CD14-positive monocyte (primary cell): Measurements from ENCODE around the gene SLC25A13. TPM values are rescaled to one million over a fixed set of nuclear protein-coding genes. Genes with fewer than 3 reads are reported as not detected.
"Not testable (repeated sequence)": the region's sequence is repeated elsewhere in the genome, so short reads cannot be mapped to it uniquely, and the experiment has no call there.

Source experiments
- DNase-seq, 3 donors: peaks; one replicate each; pipeline ENCODE4 v3.0.0-alpha.2; 2011 to 2022
- H2AFZ ChIP-seq: 2 replicates; pipeline ENCODE4 v1.6.0; 2012; ENCODE audit warnings: mild to moderate bottlenecking, low read depth, low read length, inconsistent platforms; ENCODE audit not compliant: insufficient read depth, poor library complexity, severe bottlenecking
- H3K27ac ChIP-seq, 2 donors: 1 replicate in 1 of 2; 2 replicates in 1 of 2; pipeline ENCODE4 v1.5.1; 2012 to 2013; ENCODE audit warnings: low read length in 2 of 2, control low read depth in 1 of 2, inconsistent platforms in 1 of 2, low read depth in 1 of 2, mild to moderate bottlenecking in 1 of 2
- H3K27me3 ChIP-seq, 2 donors: one replicate each; pipeline versions ENCODE4 v1.6.0 to v1.6.1; 2011 to 2013; ENCODE audit warnings: low read length in 2 of 2; ENCODE audit not compliant: control insufficient read depth in 2 of 2, insufficient read depth in 2 of 2
- H3K36me3 ChIP-seq, 2 donors: replicated peaks in 1 of 2; 1 replicate in 1 of 2; 2 replicates in 1 of 2; pipeline versions ENCODE4 v1.5.1 to v1.6.1; 2012 to 2013; ENCODE audit warnings: low read length in 2 of 2, control low read depth in 1 of 2, inconsistent platforms in 1 of 2, mild to moderate bottlenecking in 1 of 2; ENCODE audit not compliant: insufficient read depth in 2 of 2, control insufficient read depth in 1 of 2
- H3K4me1 ChIP-seq, 2 donors: 1 replicate in 1 of 2; 2 replicates in 1 of 2; pipeline versions ENCODE4 v1.5.1 to v1.6.1; 2012 to 2013; ENCODE audit warnings: low read length in 2 of 2, control low read depth in 1 of 2, inconsistent platforms in 1 of 2, mild to moderate bottlenecking in 1 of 2, moderate library complexity in 1 of 2; ENCODE audit not compliant: insufficient read depth in 2 of 2, control insufficient read depth in 1 of 2
- H3K4me2 ChIP-seq: replicated peaks from 2 replicates; pipeline ENCODE3; 2012; ENCODE audit warnings: low read length, moderate library complexity, mild to moderate bottlenecking; ENCODE audit not compliant: poor library complexity, severe bottlenecking; ENCODE audit errors: extremely low read depth
- H3K4me3 ChIP-seq, 3 experiments: fragments of 200-600 bp in 1 of 3; sonication (generic) in 1 of 3; replicated peaks in 1 of 3; 1 replicate in 2 of 3; 2 replicates in 1 of 3; pipeline ENCODE4 v1.5.1; 2011 to 2013; ENCODE audit warnings: low read length in 3 of 3, mild to moderate bottlenecking in 3 of 3, control low read depth in 2 of 3, low read depth in 2 of 3, inconsistent platforms in 1 of 3, moderate library complexity in 1 of 3
- H3K79me2 ChIP-seq: 2 replicates; pipeline ENCODE4 v1.6.0; 2012; ENCODE audit warnings: mild to moderate bottlenecking, control low read depth, inconsistent platforms, low read length, moderate library complexity; ENCODE audit not compliant: insufficient read depth
- H3K9ac ChIP-seq: 2 replicates; pipeline ENCODE4 v1.6.0; 2017; ENCODE audit warnings: low read length, mild to moderate bottlenecking; ENCODE audit not compliant: insufficient read depth, poor library complexity, severe bottlenecking
- H3K9me3 ChIP-seq, 2 donors: replicated peaks in 1 of 2; 1 replicate in 1 of 2; 2 replicates in 1 of 2; pipeline versions ENCODE4 v1.5.1 to v1.6.1; 2012 to 2013; ENCODE audit warnings: low read length in 2 of 2, control low read depth in 1 of 2; ENCODE audit not compliant: control insufficient read depth in 1 of 2, insufficient read depth in 1 of 2
- H4K20me1 ChIP-seq: 2 replicates; pipeline ENCODE4 v1.6.0; 2012; ENCODE audit warnings: mild to moderate bottlenecking, low read length, control low read depth, moderate library complexity; ENCODE audit not compliant: insufficient read depth
- H3K27ac Mint-ChIP-seq, 7 donors: one replicate each; pipeline ENCODE4 v1.8.0; 2020; ENCODE audit warnings: mild to moderate bottlenecking in 7 of 7, mixed read lengths in 7 of 7, moderate library complexity in 6 of 7, inconsistent platforms in 2 of 7
- H3K27me3 Mint-ChIP-seq, 3 donors: one replicate each; pipeline ENCODE4 v1.8.0; 2021 to 2022; ENCODE audit warnings: low read depth in 3 of 3, mild to moderate bottlenecking in 3 of 3, mixed read lengths in 3 of 3, moderate library complexity in 3 of 3, inconsistent platforms in 1 of 3
- H3K36me3 Mint-ChIP-seq, 2 donors: one replicate each; pipeline ENCODE4 v1.8.0; 2020; ENCODE audit warnings: mixed read lengths in 2 of 2, inconsistent platforms in 1 of 2, mild to moderate bottlenecking in 1 of 2
- H3K4me1 Mint-ChIP-seq: one replicate; pipeline ENCODE4 v1.8.0; 2020; ENCODE audit warnings: mild to moderate bottlenecking, mixed read lengths
- H3K4me3 Mint-ChIP-seq, 2 donors: one replicate each; pipeline ENCODE4 v1.8.0; 2020; ENCODE audit warnings: mild to moderate bottlenecking in 2 of 2, mixed read lengths in 2 of 2, moderate library complexity in 1 of 2
- H3K9me3 Mint-ChIP-seq, 7 donors: one replicate each; pipeline ENCODE4 v1.8.0; 2020 to 2022; ENCODE audit warnings: mixed read lengths in 7 of 7, mild to moderate bottlenecking in 6 of 7, moderate library complexity in 6 of 7, inconsistent platforms in 2 of 7
- WGBS: methylation state at CpG from one replicate; pipeline ENCODE4 v1.1.5; 2013; ENCODE audit warnings: missing lambda C conversion rate; ENCODE audit not compliant: insufficient coverage; 5-methylcytosine and 5-hydroxymethylcytosine counted together
- intact Hi-C, 2 donors: fragments of 100-400 bp; cut with micrococcal nuclease; formaldehyde crosslinking; loops; one replicate each; pipeline versions ENCODE4 v1.15.0 to v1.15.1; 2023
- polyA plus RNA-seq, 3 donors: library from polyadenylated mRNA; depleted of rRNA in 1 of 3; unstranded in 2 of 3; stranded (reverse) in 1 of 3; fragments of 300-500 nt in 2 of 3; fragments of >200 nt in 1 of 3; fragmentation: Illumina TruSeq in 2 of 3; gene quantifications; 1 replicate in 2 of 3; 2 replicates in 1 of 3; pipeline ENCODE4 v1.2.3, GENCODE V29; 2012 to 2021
- TF ChIP-seq, protein P1 (sequence below): fragments of 200-600 bp; IDR thresholded peaks from one replicate; pipeline ENCODE4 v1.8.0; 2022; ENCODE audit warnings: antibody characterized with exemption, mild to moderate bottlenecking

Gene SLC25A13
- polyA plus RNA-seq, 3 donors, result 12.7 to 15.7 (median 14.4) TPM

DNA sequence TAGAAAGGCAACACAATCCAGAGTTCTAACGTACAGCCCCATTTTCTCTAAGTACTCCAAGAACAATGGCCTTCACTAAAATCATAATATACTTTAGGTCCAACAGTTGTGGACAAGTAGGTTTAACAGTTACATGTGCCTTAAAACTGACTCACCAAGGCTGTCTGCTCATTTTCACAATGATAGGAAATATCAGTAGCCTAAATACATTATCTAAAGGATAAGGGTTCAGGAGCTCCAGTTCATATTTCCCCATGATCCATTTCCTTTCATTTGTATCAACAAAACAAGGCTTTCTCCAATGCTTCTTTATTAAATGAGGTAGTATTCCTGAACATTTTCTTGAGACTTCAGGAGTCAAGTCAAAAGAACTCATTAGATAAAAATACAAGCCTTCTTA, 164.0 kb downstream of the SLC25A13 start:
- Histone ChIP-seq H3K4me1 (no peaks in the 10 kb centered on the region), H3K9me3 (no peaks in the 10 kb centered on the region), H3K36me3 (peaks cover 12 to 76% of the 10 kb centered on the region in 2 donors), H3K27me3 (no peaks in the 10 kb centered on the region), H3K4me2 (no peak overlapping the region), H3K79me2 (no peaks in the 10 kb centered on the region), H3K27ac (no peak overlapping the region), H3K4me3 (no peak overlapping the region), H2AFZ (no peak overlapping the region), H4K20me1 (no peaks in the 10 kb centered on the region), H3K9ac (no peak overlapping the region)
- Mint-ChIP-seq H3K36me3 (peaks cover 49 to 54% of the 10 kb centered on the region in 2 donors), H3K27ac (no peak overlapping the region), H3K9me3 (no peaks in the 10 kb centered on the region), H3K4me3 (no peak overlapping the region), H3K4me1 (no peaks in the 10 kb centered on the region), H3K27me3 (no peaks in the 10 kb centered on the region)
- no peak for DNase-seq
- intact Hi-C loops, result no loop called here
- TF ChIP-seq, protein P1, sequence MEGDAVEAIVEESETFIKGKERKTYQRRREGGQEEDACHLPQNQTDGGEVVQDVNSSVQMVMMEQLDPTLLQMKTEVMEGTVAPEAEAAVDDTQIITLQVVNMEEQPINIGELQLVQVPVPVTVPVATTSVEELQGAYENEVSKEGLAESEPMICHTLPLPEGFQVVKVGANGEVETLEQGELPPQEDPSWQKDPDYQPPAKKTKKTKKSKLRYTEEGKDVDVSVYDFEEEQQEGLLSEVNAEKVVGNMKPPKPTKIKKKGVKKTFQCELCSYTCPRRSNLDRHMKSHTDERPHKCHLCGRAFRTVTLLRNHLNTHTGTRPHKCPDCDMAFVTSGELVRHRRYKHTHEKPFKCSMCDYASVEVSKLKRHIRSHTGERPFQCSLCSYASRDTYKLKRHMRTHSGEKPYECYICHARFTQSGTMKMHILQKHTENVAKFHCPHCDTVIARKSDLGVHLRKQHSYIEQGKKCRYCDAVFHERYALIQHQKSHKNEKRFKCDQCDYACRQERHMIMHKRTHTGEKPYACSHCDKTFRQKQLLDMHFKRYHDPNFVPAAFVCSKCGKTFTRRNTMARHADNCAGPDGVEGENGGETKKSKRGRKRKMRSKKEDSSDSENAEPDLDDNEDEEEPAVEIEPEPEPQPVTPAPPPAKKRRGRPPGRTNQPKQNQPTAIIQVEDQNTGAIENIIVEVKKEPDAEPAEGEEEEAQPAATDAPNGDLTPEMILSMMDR, result no peak
- no CpG with 5 or more reads among the region's 1 CpG for WGBS

GRCh38 chr7:96154506-96154905, 167.4 kb downstream of the SLC25A13 start:
- H3K4me1 ChIP-seq, H3K9me3 ChIP-seq, H3K4me1 Mint-ChIP-seq, H3K9ac ChIP-seq, H3K79me2 ChIP-seq, H2AFZ ChIP-seq, H3K4me3 ChIP-seq, intact Hi-C loops, H3K27ac Mint-ChIP-seq, H3K4me2 ChIP-seq, H3K27ac ChIP-seq, DNase-seq, H3K27me3 Mint-ChIP-seq, H3K27me3 ChIP-seq, H4K20me1 ChIP-seq, H3K9me3 Mint-ChIP-seq: not testable (repeated sequence)
- peak overlapping the region in 1 of 2 donors; percentile 17 for H3K4me3 Mint-ChIP-seq
- peaks cover 7 to 51% of the 10 kb centered on the region in 2 donors for H3K36me3 ChIP-seq
- WGBS, result no CpG with 5 or more reads among the region's 6 CpGs
- peaks cover 42 to 50% of the 10 kb centered on the region in 2 donors for H3K36me3 Mint-ChIP-seq
